Measurements from ENCODE around the gene RPAP3.

DNA sequence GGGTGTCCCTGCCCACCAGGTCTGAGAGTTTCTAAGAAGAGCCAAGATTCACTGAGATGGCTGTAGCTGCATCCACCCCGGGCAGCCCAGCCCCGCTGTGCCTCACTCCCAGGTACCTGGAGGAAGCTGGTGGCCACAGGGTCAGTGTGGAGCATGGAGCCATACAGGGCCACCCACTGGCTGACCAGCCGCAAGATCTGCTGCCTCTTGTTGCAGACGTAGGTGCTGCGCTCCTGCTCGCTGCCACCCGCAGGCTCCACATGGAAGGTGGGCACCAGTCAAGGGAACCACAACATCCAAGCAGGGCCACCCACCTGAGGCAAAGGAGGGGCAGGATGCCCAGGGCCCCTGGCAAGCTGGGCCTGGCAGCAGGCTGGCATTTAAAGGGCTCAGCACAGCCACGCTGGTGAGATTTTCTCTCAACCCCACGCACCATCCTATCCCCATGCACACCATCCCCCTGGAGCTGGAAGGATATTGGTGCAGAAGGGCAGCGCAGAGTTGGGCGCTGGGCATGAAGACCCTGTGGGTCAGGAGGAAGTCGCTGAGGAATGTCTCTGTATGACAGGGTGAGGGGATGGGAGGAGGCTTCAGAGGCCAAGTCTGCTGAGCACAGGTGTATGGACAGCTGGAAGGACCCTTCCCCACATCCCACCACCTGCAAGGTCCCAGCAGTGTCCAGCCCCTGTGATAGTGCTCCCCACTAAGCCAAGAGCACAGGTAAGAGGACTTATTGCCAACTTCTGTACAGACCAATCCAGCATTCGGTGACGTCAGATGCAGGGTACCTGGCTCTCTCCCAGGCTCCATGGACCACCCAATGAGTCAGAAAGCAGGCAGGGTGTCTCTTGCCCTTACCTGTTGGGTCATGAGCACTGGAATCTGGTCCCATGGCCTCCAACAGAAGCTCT lies 42.0 kb upstream of the RPAP3 start:
- TF ChIP-seq MAFK (IDR thresholded peaks at IDR 0.05; ENCODE audit: low read depth, low read length) (no peak), RAD21 (IDR thresholded peaks at IDR 0.05; ENCODE audit: low read length) (no peak), POLR2A (IDR thresholded peaks at IDR 0.05; ENCODE audit: low read depth, low read length) (no peak), MXI1 (IDR thresholded peaks at IDR 0.05; ENCODE audit: borderline replicate concordance, low read depth, low read length) (no peak), FOS (IDR thresholded peaks at IDR 0.05; ENCODE audit: low read depth, low read length) (no peak), RFX5 (IDR thresholded peaks at IDR 0.05; ENCODE audit: low read depth, low read length) (no peak), RCOR1 (IDR thresholded peaks at IDR 0.05; ENCODE audit: insufficient replicate concordance, low read length) (no peak), CEBPB (IDR thresholded peaks at IDR 0.05; ENCODE audit: low read depth, low read length) (no peak), SMC3 (IDR thresholded peaks at IDR 0.05; ENCODE audit: low read depth, low read length) (no peak), CHD1 (IDR thresholded peaks at IDR 0.05; ENCODE audit: low read depth, low read length) (no peak), MAZ (IDR thresholded peaks at IDR 0.05; ENCODE audit: borderline replicate concordance, low read depth, low read length) (no peak)
- TF ChIP-seq, protein P1, sequence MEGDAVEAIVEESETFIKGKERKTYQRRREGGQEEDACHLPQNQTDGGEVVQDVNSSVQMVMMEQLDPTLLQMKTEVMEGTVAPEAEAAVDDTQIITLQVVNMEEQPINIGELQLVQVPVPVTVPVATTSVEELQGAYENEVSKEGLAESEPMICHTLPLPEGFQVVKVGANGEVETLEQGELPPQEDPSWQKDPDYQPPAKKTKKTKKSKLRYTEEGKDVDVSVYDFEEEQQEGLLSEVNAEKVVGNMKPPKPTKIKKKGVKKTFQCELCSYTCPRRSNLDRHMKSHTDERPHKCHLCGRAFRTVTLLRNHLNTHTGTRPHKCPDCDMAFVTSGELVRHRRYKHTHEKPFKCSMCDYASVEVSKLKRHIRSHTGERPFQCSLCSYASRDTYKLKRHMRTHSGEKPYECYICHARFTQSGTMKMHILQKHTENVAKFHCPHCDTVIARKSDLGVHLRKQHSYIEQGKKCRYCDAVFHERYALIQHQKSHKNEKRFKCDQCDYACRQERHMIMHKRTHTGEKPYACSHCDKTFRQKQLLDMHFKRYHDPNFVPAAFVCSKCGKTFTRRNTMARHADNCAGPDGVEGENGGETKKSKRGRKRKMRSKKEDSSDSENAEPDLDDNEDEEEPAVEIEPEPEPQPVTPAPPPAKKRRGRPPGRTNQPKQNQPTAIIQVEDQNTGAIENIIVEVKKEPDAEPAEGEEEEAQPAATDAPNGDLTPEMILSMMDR (conservative IDR thresholded peaks at IDR 0.05; ENCODE audit: low read depth, low read length) = no peak
- TF ChIP-seq, protein P2, sequence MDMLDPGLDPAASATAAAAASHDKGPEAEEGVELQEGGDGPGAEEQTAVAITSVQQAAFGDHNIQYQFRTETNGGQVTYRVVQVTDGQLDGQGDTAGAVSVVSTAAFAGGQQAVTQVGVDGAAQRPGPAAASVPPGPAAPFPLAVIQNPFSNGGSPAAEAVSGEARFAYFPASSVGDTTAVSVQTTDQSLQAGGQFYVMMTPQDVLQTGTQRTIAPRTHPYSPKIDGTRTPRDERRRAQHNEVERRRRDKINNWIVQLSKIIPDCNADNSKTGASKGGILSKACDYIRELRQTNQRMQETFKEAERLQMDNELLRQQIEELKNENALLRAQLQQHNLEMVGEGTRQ (IDR thresholded peaks at IDR 0.05; ENCODE audit: low read depth, low read length) = no peak
- TF ChIP-seq, protein P3, sequence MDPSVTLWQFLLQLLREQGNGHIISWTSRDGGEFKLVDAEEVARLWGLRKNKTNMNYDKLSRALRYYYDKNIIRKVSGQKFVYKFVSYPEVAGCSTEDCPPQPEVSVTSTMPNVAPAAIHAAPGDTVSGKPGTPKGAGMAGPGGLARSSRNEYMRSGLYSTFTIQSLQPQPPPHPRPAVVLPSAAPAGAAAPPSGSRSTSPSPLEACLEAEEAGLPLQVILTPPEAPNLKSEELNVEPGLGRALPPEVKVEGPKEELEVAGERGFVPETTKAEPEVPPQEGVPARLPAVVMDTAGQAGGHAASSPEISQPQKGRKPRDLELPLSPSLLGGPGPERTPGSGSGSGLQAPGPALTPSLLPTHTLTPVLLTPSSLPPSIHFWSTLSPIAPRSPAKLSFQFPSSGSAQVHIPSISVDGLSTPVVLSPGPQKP (IDR thresholded peaks at IDR 0.05; ENCODE audit: borderline replicate concordance, low read depth, low read length) = no peak
